Stimulated activated CD4-positive, alpha-beta T cell treated with anti-CD3 and anti-CD28 coated beads, Interleukin-1b, Interleukin-23, amount 100 ng/mL, for 1 hour (primary cell): ENCODE measurements around the gene GPR108.
"Not testable (repeated sequence)": the region's sequence is repeated elsewhere in the genome, so short reads cannot be mapped to it uniquely, and the experiment has no call there.

ENCODE experiments used
- DNase-seq, 2 donors: peaks; one replicate each; pipeline ENCODE4 v3.0.0-alpha.2; 2020; ENCODE audit warnings: low read depth in 2 of 2

Gene GPR108

GRCh38 chr19:6720369-6721137 lies 16.8 kb downstream of the GPR108 start, which contains the start of gene C3:
Gene C3, minus strand, starts transcription at chr19:6720650. Its CDS starts 61 bp downstream, at chr19:6720589.
- no peak for DNase-seq

DNA sequence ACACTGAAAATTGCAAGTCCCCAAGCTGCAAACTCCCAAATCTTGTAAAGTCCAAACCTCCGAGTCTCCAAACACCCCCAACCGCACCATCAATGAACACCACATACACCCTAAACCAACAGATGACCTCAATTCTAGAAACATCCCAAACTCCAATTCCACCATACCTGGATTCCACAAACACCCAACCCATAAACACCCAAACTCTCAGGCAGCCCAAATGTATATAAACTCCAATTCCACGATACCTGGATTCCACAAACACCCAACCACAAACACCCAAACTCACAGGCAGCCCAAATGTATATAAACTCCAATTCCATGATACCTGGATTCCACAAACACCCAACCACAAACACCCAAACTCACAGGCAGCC lies 17.4 kb downstream of the GPR108 start:
- DNase-seq = no peak

- DNase-seq = no peak
Measured at GRCh38 chr19:6719540-6719861, 17.9 kb downstream of the GPR108 start.

DNA sequence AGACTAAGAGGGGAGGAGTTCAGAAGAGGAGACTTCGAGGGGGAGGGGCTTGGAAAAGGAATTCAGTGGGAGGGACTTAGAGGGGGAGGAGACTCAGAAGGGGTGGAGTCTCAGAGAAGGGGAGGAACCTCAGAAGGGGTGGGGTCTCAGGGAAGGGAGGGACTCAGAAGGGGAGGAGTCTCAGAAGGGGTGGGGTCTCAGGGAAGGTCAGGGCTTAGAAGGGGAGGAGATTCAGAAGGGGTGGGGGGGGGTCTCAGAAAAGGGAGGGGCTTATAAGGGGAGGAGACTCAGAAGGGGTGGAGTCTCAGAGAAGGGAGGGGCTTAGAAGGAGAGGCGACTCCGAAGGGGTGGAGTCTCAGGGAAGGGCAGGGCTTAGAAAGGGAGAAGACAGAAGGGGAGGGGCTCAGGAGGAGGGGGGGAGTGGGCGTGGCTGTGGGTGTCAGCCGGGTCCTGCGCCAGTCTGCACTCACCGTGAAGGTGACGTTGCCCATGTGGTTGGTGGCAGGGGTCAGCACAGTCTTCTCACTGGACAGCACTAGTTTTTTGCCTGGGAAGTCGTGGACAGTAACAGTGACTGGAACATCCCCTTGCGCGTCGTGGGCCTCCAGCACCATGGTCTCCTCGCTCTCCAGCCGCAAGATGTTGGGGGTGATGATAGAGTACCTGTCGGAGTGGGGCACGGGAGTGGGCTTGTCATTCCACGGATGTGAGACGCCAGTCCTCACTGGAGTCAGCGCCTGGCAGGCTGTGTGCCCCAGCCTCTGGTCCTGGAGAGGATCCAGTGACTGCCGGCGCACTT lies 18.4 kb downstream of the GPR108 start:
- no peak for DNase-seq

DNA sequence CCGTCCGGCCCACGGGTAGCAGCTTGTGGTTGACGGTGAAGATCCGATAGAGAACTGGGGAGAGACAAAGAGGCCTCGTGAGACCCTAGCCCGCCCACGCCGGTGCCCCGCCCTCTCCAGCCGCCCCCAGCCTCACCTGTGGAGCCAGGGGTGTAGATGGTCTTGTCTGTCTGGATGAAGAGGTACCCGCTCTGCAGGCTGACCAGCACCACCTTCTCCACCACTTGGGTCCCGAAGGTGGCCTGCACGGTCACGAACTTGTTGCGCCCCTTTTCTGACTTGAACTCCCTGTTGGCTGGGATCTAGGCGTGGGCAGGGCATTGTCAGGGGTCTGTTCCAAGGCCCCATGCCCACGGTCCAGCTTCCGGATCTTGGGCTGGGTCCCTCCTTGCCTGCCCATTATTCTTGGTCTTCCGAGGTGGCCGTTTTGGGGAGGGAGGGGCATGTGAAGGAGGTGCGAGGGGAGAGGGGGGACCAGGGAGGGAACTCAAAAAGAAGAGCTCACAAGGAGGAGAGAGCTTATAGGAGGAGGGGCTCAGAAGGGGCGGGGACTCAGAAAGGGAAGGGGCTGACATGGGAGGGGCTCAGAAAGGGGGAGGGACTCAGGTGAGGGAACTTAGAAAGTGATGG lies 19.2 kb downstream of the GPR108 start:
- DNase-seq = no peak

GRCh38 chr19:6717441-6717971 lies 19.9 kb downstream of the GPR108 start:
- DNase-seq = no peak

DNA sequence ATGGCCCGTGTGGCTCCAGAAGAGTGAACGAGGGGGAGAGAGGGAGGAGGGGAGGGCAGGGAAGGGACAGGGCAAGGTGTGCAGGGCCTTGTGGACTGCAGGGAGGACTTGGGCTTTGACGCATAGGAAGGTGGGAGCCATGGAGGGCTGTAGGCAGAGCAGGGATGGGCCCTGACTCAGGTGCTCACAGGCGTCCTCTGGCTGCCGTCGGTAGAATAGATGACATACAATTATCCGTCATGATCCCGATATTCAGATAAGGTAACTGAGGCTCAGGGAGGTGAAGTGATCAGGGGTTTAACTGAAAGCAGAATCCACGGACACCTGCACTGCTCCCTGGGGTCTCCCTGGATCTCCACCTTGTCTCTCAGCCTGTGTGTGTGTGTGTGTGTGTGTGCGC lies 20.3 kb downstream of the GPR108 start:
- no peak for DNase-seq

DNA sequence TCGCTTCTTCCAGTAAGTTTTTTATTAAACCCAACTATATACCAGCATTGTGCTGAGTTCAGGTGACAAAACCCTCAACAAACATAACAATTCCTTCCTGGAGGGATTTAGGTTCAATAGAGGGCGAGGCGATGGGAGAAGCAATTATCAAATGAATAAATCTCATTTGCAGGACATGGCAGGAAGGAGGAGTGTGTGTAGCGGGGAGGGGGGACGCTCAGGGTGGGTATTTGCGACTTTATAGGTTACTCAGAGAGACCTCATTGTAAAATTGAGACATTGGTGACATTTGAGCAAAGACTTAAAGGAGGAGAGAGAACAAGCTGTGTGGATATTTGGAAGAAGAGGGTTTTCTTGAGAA lies 20.8 kb downstream of the GPR108 start:
- no peak for DNase-seq

GRCh38 chr19:6714749-6715555 lies 22.4 kb downstream of the GPR108 start:
- DNase-seq = no peak

- no peak for DNase-seq
Measured at GRCh38 chr19:6713773-6714692, 23.3 kb downstream of the GPR108 start.

DNA sequence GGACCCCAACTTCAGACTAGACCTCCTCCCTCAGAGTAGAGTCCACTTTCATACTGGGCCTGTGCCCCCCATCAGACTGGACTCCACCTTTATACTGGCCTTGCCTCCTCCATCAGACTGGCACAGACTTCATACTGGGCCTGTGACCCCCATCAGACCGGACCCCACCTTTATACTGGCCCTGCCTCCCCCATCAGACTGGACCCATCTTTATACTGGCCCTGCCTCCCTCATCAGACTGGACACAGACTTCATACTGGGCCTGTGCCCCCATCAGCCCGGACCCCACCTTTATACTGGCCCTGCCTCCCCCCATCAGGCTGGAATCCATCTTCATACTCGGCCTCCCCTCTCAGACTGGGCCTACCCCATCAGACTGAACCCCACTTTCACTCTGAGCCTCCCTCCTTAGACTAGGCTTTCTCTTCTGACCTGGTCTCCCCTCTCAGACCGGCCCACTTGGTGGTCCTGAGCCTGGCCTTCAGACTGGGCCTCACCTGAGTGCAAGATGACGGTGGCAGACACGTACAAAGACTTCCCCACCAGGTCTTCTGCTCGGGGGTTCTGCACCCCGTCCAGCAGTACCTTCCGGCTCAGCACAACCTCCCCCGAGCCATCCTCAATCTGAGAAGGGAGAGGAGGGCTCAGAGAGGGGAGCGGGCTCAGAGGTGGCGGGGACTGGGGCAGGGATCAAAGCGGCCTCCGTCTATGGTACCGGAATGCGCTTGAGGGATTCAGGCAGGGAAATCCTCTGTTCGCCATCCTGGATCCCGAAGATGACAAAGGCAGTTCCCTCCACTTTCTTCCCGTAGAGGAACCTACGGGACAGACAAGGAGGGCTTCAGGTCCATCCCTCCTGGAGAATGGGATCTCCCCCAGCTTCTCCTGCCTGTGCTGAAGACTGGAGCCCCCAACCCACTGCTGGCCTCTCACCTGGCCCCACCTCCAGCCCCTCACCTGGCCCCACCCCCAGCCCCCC lies 24.4 kb downstream of the GPR108 start:
- DNase-seq = no peak

DNA sequence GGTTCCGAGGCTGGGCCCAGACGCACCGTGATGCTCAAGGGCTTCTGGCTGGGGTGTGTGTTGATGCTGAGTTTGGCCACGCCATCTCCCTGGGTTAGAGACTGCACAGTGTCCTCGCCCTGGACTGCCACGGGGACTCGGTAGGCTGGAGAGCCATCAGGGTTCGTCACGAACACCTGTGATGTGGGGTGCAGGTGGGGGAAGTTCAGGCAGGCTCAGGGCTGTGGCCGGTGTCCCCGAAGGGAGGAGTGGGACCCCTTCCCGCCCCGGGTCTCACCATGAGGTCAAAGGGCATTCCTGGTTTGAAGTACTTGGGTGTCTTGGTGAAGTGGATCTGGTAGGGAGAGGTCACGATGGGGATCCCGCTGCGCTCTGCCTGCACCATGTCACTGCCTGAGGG lies 25.1 kb downstream of the GPR108 start:
- no peak for DNase-seq

DNA sequence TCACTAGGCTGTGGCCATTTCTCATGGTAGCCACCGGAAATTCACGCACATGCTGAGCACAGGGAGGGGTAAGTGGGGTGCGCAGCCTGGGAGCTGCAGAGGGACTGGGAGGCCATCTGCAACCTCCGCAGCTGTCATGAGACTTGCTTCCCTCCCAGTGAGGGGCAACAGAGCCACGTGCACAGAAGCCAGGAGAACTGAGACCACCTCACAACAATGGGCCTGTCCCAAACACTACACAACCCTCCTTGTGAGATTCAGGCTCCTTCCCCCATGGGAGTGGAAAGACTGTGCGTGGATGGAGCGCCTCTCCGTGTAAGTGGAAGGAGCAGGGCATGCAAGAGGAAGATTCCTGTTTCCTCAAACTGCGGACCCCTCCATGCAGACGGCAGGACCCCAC lies 25.8 kb downstream of the GPR108 start:
- DNase-seq = no peak

DNA sequence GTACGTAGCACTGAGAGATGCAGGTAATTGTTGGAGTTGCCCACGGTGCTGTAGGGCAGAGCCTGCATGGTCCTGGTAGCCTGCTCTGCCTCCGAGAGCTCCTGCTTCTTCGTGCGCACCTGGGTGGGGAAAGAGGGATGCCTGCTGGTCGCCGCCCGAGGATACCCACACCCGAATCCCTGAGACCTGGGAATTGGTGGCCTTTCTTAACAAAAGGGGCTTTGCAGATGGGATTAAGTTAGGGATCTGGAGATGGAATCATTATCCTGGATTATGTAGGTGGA lies 26.4 kb downstream of the GPR108 start:
- DNase-seq = no peak

- no peak for DNase-seq
Measured at GRCh38 chr19:6710273-6711077, 26.9 kb downstream of the GPR108 start.

GRCh38 chr19:6709549-6709948 lies 27.8 kb downstream of the GPR108 start:
- no peak for DNase-seq

DNA sequence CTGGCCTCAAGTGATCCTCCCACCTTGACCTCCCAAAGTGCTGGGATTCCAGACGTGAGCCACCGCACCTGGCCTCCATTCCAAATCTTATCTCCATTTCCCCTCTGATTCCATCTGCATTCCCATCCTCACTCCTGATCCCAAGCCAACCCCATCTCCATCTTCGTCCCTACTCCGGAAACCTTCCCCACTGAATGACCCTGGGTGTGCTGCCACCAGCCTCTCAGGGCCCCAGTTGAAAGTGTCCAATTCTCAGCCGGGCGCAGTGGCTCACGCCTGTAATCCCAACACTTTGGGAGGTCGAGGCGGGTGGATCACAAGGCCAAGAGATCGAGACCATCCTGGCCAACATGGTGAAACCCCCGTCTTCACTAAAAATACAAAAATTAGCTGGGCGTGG lies 28.5 kb downstream of the GPR108 start:
- not testable (repeated sequence) for DNase-seq

DNA sequence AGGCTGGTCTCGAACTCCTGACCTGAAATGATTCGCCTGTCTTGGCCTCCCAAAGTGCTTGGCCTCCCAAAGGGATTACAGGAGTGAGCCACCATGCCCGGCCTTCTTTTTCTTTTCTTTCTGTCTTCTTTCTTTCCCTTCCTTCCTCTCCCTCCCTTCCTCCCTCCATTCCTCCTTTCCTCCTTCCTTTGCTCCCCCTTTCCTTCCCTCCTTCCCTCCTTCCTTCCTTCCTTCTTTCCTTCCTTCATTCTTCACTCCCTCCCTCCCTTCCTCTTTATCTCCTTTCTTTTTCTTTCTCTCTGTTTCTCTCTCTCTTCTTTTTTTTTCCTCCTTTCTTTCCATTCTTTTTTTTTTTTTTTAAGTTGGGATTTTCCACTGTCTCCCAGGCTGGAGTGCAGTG lies 29.0 kb downstream of the GPR108 start:
- DNase-seq = no peak

DNA sequence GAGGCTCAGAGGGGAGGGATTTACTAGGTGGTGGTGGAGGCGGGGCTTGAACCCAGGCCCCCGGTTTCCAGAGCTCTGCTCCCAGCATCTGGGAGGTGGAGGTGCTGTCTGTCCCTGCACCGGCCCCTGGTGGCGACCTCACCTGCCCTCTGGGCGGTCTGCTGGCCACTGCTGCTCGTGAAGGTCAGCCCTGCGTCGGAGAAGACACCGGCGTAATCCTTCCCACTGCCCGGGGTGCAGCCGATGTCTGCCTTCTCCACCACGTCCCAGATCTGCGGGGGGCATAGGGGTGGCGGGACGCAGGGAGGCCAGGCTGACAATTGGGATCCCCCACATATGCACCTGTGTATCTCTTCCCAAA lies 29.7 kb downstream of the GPR108 start:
- no peak for DNase-seq
